Endodermal cell (in vitro differentiated cells): ENCODE results near the gene NUP85. TPM values are rescaled to one million over a fixed set of nuclear protein-coding genes. Genes with fewer than 3 reads are reported as not detected.

Experiments
- DNase-seq: peaks from one replicate; pipeline ENCODE4 v3.0.0-alpha.2; 2017
- H3K27ac ChIP-seq: 2 replicates; pipeline ENCODE4 v1.5.1; 2013; ENCODE audit warnings: mild to moderate bottlenecking, low read depth, low read length, moderate library complexity
- H3K27me3 ChIP-seq: 2 replicates; pipeline ENCODE4 v1.6.1; 2013; ENCODE audit warnings: mild to moderate bottlenecking, low read length, moderate library complexity; ENCODE audit not compliant: insufficient read depth, control insufficient read depth, poor library complexity, severe bottlenecking
- H3K36me3 ChIP-seq: 2 replicates; pipeline ENCODE4 v1.7.0; 2013; ENCODE audit warnings: mild to moderate bottlenecking, low read length, moderate library complexity; ENCODE audit not compliant: control insufficient read depth, insufficient read depth
- H3K4me1 ChIP-seq: one replicate; pipeline ENCODE4 v1.7.0; 2013; ENCODE audit warnings: low read length; ENCODE audit not compliant: control insufficient read depth, insufficient read depth
- H3K4me3 ChIP-seq: 2 replicates; pipeline ENCODE4 v1.5.1; 2013; ENCODE audit warnings: mild to moderate bottlenecking, low read length, moderate library complexity
- H3K9ac ChIP-seq: 2 replicates; pipeline ENCODE4 v1.6.1; 2013; ENCODE audit warnings: mild to moderate bottlenecking, low read length, moderate library complexity; ENCODE audit not compliant: poor library complexity, severe bottlenecking; ENCODE audit errors: extremely low read depth
- H3K9me3 ChIP-seq: 2 replicates; pipeline ENCODE4 v1.6.1; 2013; ENCODE audit warnings: mild to moderate bottlenecking, low read length, moderate library complexity; ENCODE audit not compliant: control insufficient read depth
- H3K27ac Mint-ChIP-seq: 2 replicates; pipeline ENCODE4 v1.8.0; 2020; ENCODE audit warnings: mixed read lengths
- H3K27me3 Mint-ChIP-seq: 2 replicates; pipeline ENCODE4 v1.8.0; 2021; ENCODE audit warnings: mild to moderate bottlenecking, mixed read lengths; ENCODE audit not compliant: insufficient read depth
- H3K36me3 Mint-ChIP-seq: 2 replicates; pipeline ENCODE4 v1.8.0; 2020; ENCODE audit warnings: low read depth, mixed read lengths
- H3K4me1 Mint-ChIP-seq: 2 replicates; pipeline ENCODE4 v1.8.0; 2020; ENCODE audit warnings: mixed read lengths
- H3K4me3 Mint-ChIP-seq: 2 replicates; pipeline ENCODE4 v1.8.0; 2020; ENCODE audit warnings: mild to moderate bottlenecking, moderate library complexity, mixed read lengths
- H3K9me3 Mint-ChIP-seq: 2 replicates; pipeline ENCODE4 v1.8.0; 2020; ENCODE audit warnings: mild to moderate bottlenecking, mixed read lengths
- WGBS, 2 experiments: methylation state at CpG; one replicate each; pipeline versions ENCODE4 v1.1.5 to v1.1.7; 2013; ENCODE audit warnings: missing lambda C conversion rate in 2 of 2, mixed read lengths in 1 of 2; ENCODE audit not compliant: insufficient coverage in 1 of 2, insufficient read length in 1 of 2; 5-methylcytosine and 5-hydroxymethylcytosine counted together
- total RNA-seq, 2 donors: library from RNA; stranded (reverse); fragmentation: NEBNext Ultra II Directional in 1 of 2; extraction: Animal tissue kit (Norgen Biotek cat#: 25700) in 1 of 2; gene quantifications; 2 replicates in 1 of 2; 3 replicates in 1 of 2; pipeline ENCODE4 v1.2.1, GENCODE V29; 2021
- TF ChIP-seq, protein P1 (sequence below): fragments of 200-600 bp; sonication (generic); conservative IDR thresholded peaks from 2 replicates; pipeline ENCODE4 v1.5.0; 2021; ENCODE audit warnings: antibody characterized with exemption, mild to moderate bottlenecking

NUP85 gene
- total RNA-seq, 2 donors from 2014 or later = 105 to 117 TPM

DNA sequence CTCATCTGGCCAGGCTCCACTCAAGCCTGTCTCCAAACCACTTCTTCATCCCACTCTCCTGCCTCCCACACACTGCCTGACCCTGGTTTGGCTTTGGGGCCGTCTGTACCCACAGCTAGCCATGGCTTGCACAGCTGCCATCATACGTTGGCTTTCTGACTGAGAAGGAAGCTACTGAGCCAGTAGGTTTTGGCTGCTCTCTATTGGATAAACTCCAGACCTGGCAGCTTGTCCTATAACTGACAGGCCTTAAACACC is 61.6 kb downstream of the NUP85 start:
- TF ChIP-seq, protein P1, sequence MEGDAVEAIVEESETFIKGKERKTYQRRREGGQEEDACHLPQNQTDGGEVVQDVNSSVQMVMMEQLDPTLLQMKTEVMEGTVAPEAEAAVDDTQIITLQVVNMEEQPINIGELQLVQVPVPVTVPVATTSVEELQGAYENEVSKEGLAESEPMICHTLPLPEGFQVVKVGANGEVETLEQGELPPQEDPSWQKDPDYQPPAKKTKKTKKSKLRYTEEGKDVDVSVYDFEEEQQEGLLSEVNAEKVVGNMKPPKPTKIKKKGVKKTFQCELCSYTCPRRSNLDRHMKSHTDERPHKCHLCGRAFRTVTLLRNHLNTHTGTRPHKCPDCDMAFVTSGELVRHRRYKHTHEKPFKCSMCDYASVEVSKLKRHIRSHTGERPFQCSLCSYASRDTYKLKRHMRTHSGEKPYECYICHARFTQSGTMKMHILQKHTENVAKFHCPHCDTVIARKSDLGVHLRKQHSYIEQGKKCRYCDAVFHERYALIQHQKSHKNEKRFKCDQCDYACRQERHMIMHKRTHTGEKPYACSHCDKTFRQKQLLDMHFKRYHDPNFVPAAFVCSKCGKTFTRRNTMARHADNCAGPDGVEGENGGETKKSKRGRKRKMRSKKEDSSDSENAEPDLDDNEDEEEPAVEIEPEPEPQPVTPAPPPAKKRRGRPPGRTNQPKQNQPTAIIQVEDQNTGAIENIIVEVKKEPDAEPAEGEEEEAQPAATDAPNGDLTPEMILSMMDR = no peak
- Histone ChIP-seq H3K9me3 (no peaks in the 10 kb centered on the region), H3K9ac (no peak overlapping the region), H3K27ac (no peak overlapping the region), H3K4me1 (peaks cover 9% of the 10 kb centered on the region), H3K4me3 (no peak overlapping the region), H3K27me3 (no peaks in the 10 kb centered on the region), H3K36me3 (peaks cover 40% of the 10 kb centered on the region)
- Mint-ChIP-seq H3K27ac (no peak overlapping the region), H3K27me3 (no peaks in the 10 kb centered on the region), H3K4me3 (no peak overlapping the region), H3K4me1 (peaks cover 16% of the 10 kb centered on the region), H3K36me3 (peaks cover 33% of the 10 kb centered on the region), H3K9me3 (no peaks in the 10 kb centered on the region)
- WGBS, 2 experiments = 94 to 96% methylated on average over 2 of the region's 2 CpGs
- no peak for DNase-seq

- Mint-ChIP-seq H3K27ac (peak overlapping the region; percentile 69), H3K27me3 (no peaks in the 10 kb centered on the region), H3K4me1 (peaks cover 11% of the 10 kb centered on the region), H3K9me3 (no peaks in the 10 kb centered on the region), H3K36me3 (peaks cover 33% of the 10 kb centered on the region), H3K4me3 (no peak overlapping the region)
- peaks cover 9% of the 10 kb centered on the region for H3K4me1 ChIP-seq
- WGBS, 2 experiments = 63 to 76% methylated on average over 6 to 14 of the region's 14 CpGs
- H3K27me3 ChIP-seq = no peaks in the 10 kb centered on the region
- TF ChIP-seq, protein P1 = peak; percentile 76
- peaks cover 40% of the 10 kb centered on the region for H3K36me3 ChIP-seq
- H3K9ac ChIP-seq = no peak overlapping the region
- no peak overlapping the region for H3K4me3 ChIP-seq
- H3K27ac ChIP-seq = no peak overlapping the region
- peak; percentile 94 for DNase-seq
- no peaks in the 10 kb centered on the region for H3K9me3 ChIP-seq
These were observed 62.1 kb downstream of the NUP85 start for GRCh38 chr17:75267411-75268232.

GRCh38 chr17:75269844-75270217 is 64.4 kb downstream of the NUP85 start:
- TF ChIP-seq, protein P1 = no peak
- Histone ChIP-seq H3K4me1 (peaks cover 9% of the 10 kb centered on the region), H3K9me3 (no peaks in the 10 kb centered on the region), H3K4me3 (peak overlapping the region; percentile 87), H3K27ac (no peak overlapping the region), H3K9ac (peak overlapping the region; percentile 66), H3K27me3 (no peaks in the 10 kb centered on the region), H3K36me3 (peaks cover 22% of the 10 kb centered on the region)
- peaks cover 18% of the 10 kb centered on the region for H3K36me3 Mint-ChIP-seq
- DNase-seq = no peak
- peak overlapping the region; percentile 60 for H3K27ac Mint-ChIP-seq
- H3K4me1 Mint-ChIP-seq = peaks cover 10% of the 10 kb centered on the region
- H3K27me3 Mint-ChIP-seq = no peaks in the 10 kb centered on the region
- H3K9me3 Mint-ChIP-seq = no peaks in the 10 kb centered on the region
- peak overlapping the region; percentile 71 for H3K4me3 Mint-ChIP-seq
- WGBS, 2 experiments = 44 to 57% methylated on average over 4 to 6 of the region's 6 CpGs
